Bladder microvascular endothelial cell (primary cell): ENCODE data around the gene IRGQ. TPM values are rescaled to one million over a fixed set of nuclear protein-coding genes. Genes with fewer than 3 reads are reported as not detected.

Experiments
- total RNA-seq: library from RNA; depleted of rRNA; stranded (reverse); fragments of >200 nt; gene quantifications from 2 replicates; pipeline ENCODE4 v1.2.3, GENCODE V29; 2014

Gene IRGQ
- total RNA-seq: 16.0 and 53.0 TPM in 2 replicates

GRCh38 chr19:43595999-43596841 is at the start of gene IRGQ, which contains the start of gene ZNF576:
TSS of gene IRGQ (minus strand) at chr19:43596134. CDS start at chr19:43595338, 796 bp downstream.
TSS of gene ZNF576 (plus strand) at chr19:43596595. CDS start at chr19:43597109, 514 bp downstream.

GRCh38 chr19:43639519-43640423 is 43.8 kb upstream of the IRGQ start, which contains the start of gene CADM4:
TSS of gene CADM4 (minus strand) at chr19:43639850. CDS start at chr19:43639790, 60 bp downstream.

GRCh38 chr19:43619262-43620060 is 23.5 kb upstream of the IRGQ start, which contains the start of gene ZNF428:
TSS of gene ZNF428 (minus strand) at chr19:43619629. CDS start at chr19:43614304, 5,325 bp downstream.

GRCh38 chr19:43611788-43612187 is 15.9 kb upstream of the IRGQ start, which contains the start of gene SRRM5:
TSS of gene SRRM5 (plus strand) at chr19:43612088. CDS start at chr19:43612122, 34 bp downstream.

GRCh38 chr19:43575156-43575950 is 20.6 kb downstream of the IRGQ start, which contains the start of the genes PINLYP and XRCC1:
TSS of gene PINLYP (plus strand) at chr19:43575801. CDS start at chr19:43577192, 1,391 bp downstream.
TSS of gene XRCC1 (minus strand) at chr19:43575527. CDS start at chr19:43575458, 69 bp downstream.

Other genes starting within 250 kb of the IRGQ start
- gene CD177, start 242.4 kb downstream of the IRGQ start, total RNA-seq: under 0.01 and 0.69 TPM in 2 replicates
- not detected in 2 replicates for gene TEX101, start 181.2 kb downstream of the IRGQ start, total RNA-seq
- under 0.01 and 0.44 TPM in 2 replicates for gene LYPD3, start 130.5 kb downstream of the IRGQ start, total RNA-seq
- gene PHLDB3, start 91.4 kb downstream of the IRGQ start, total RNA-seq: 6.2 and 36.8 TPM in 2 replicates
- gene ETHE1, start 68.9 kb downstream of the IRGQ start, total RNA-seq: 79.2 and 94.7 TPM in 2 replicates
- gene ZNF575, start 62.9 kb downstream of the IRGQ start, total RNA-seq: 0.06 and 0.16 TPM in 2 replicates
- gene XRCC1, start 20.6 kb downstream of the IRGQ start, total RNA-seq: 12.1 and 13.0 TPM in 2 replicates
- 0.16 and 2.8 TPM in 2 replicates for gene PINLYP, start 20.3 kb downstream of the IRGQ start, total RNA-seq
- gene ZNF576, start 461 bp upstream of the IRGQ start, total RNA-seq: 7.8 and 9.6 TPM in 2 replicates
- gene SRRM5, start 16.0 kb upstream of the IRGQ start, total RNA-seq: 0.06 TPM in 1 of 2 replicates, not detected in the other
- gene ZNF428, start 23.5 kb upstream of the IRGQ start, total RNA-seq: 36.1 and 37.7 TPM in 2 replicates
- gene CADM4, start 43.7 kb upstream of the IRGQ start, total RNA-seq: 1.5 and 36.1 TPM in 2 replicates
- gene PLAUR, start 74.0 kb upstream of the IRGQ start, total RNA-seq: 27.5 and 33.2 TPM in 2 replicates
- gene IRGC, start 119.9 kb upstream of the IRGQ start, total RNA-seq: not detected in 2 replicates
- gene SMG9, start 158.8 kb upstream of the IRGQ start, total RNA-seq: 8.4 and 15.9 TPM in 2 replicates
- 0.38 and 0.65 TPM in 2 replicates for gene KCNN4, start 184.8 kb upstream of the IRGQ start, total RNA-seq
- 0.19 and 0.32 TPM in 2 replicates for gene LYPD5, start 206.3 kb upstream of the IRGQ start, total RNA-seq
- gene ZNF283, start 231.2 kb upstream of the IRGQ start, total RNA-seq: 5.0 and 12.3 TPM in 2 replicates